Measurements from ENCODE around the gene SNPH.

Gene SNPH

GRCh38 chr20:1264727-1265126 lies 1.4 kb upstream of the SNPH start:
- DNase-seq (ENCODE audit: low read depth) = no peak

GRCh38 chr20:1265226-1265915 lies 723 bp upstream of the SNPH start:
- no peak for DNase-seq (ENCODE audit: low read depth)

GRCh38 chr20:1265916-1266166 lies 253 bp upstream of the SNPH start:
- no peak for DNase-seq (ENCODE audit: low read depth)

GRCh38 chr20:1267161-1267560 lies 1.1 kb downstream of the SNPH start:
- no peak for DNase-seq (ENCODE audit: low read depth)

GRCh38 chr20:1267809-1268374 lies 1.8 kb downstream of the SNPH start:
- no peak for DNase-seq (ENCODE audit: low read depth)

GRCh38 chr20:1269235-1269634 lies 3.1 kb downstream of the SNPH start:
- DNase-seq (ENCODE audit: low read depth) = no peak

GRCh38 chr20:1269850-1270249 lies 3.8 kb downstream of the SNPH start:
- DNase-seq (ENCODE audit: low read depth) = no peak

GRCh38 chr20:1272368-1273100 lies 6.4 kb downstream of the SNPH start:
- no peak for DNase-seq (ENCODE audit: low read depth)

- DNase-seq (ENCODE audit: low read depth) = no peak
Measured at GRCh38 chr20:1273366-1273765, 7.3 kb downstream of the SNPH start.

GRCh38 chr20:1274485-1275311 lies 8.6 kb downstream of the SNPH start:
- DNase-seq (ENCODE audit: low read depth) = no peak

GRCh38 chr20:1275919-1276318 lies 9.8 kb downstream of the SNPH start:
- DNase-seq (ENCODE audit: low read depth) = no peak

- DNase-seq (ENCODE audit: low read depth) = no peak
Measured at GRCh38 chr20:1277529-1278322, 11.6 kb downstream of the SNPH start.

GRCh38 chr20:1278993-1279392 lies 12.9 kb downstream of the SNPH start:
- no peak for DNase-seq (ENCODE audit: low read depth)

- no peak for DNase-seq (ENCODE audit: low read depth)
Measured at GRCh38 chr20:1280195-1281102, 14.4 kb downstream of the SNPH start.

- no peak for DNase-seq (ENCODE audit: low read depth)
Measured at GRCh38 chr20:1281279-1282057, 15.4 kb downstream of the SNPH start.

- DNase-seq (ENCODE audit: low read depth) = no peak
Measured at GRCh38 chr20:1282966-1283365, 16.9 kb downstream of the SNPH start.

GRCh38 chr20:1283522-1284510 lies 17.7 kb downstream of the SNPH start:
- DNase-seq (ENCODE audit: low read depth) = no peak

- DNase-seq (ENCODE audit: low read depth) = no peak
Measured at GRCh38 chr20:1286267-1287024, 20.4 kb downstream of the SNPH start.
